HEK293 (cell line): ENCODE results near the gene AGPAT1.

ENCODE experiments used
- FEZF1 ChIP-seq: fragments of 450-650 bp; formaldehyde crosslinking; IDR thresholded peaks from 2 replicates; pipeline ENCODE4 v1.5.1; 2016; ENCODE audit warnings: missing biosample characterization, missing genetic modification characterization
- GLIS2 ChIP-seq: fragments of 450-650 bp; formaldehyde crosslinking; IDR thresholded peaks from 2 replicates; pipeline ENCODE4 v1.5.1; 2016; ENCODE audit warnings: missing biosample characterization, missing genetic modification characterization
- IKZF3 ChIP-seq: fragments of 450-650 bp; IDR thresholded peaks from 2 replicates; pipeline ENCODE4 v1.5.0; 2018; ENCODE audit warnings: missing biosample characterization, mild to moderate bottlenecking, missing genetic modification characterization, moderate library complexity
- KLF16 ChIP-seq: fragments of 450-650 bp; formaldehyde crosslinking; IDR thresholded peaks from 2 replicates; pipeline ENCODE4 v1.5.1; 2017; ENCODE audit warnings: missing biosample characterization, missing genetic modification characterization
- KLF8 ChIP-seq: fragments of 450-650 bp; formaldehyde crosslinking; IDR thresholded peaks from 2 replicates; pipeline ENCODE4 v1.5.1; 2016; ENCODE audit warnings: missing biosample characterization, missing genetic modification characterization
- MEIS1 ChIP-seq: sonication (generic); formaldehyde crosslinking; IDR thresholded peaks from 2 replicates; pipeline ENCODE4 v1.8.1; 2022; ENCODE audit warnings: missing genetic modification reagents, mild to moderate bottlenecking, borderline replicate concordance
- OSR2 ChIP-seq: fragments of 450-650 bp; formaldehyde crosslinking; IDR thresholded peaks from 2 replicates; pipeline ENCODE4 v1.5.1; 2016; ENCODE audit warnings: missing biosample characterization, missing genetic modification characterization
- PRDM10 ChIP-seq: fragments of 450-650 bp; formaldehyde crosslinking; IDR thresholded peaks from 2 replicates; pipeline ENCODE4 v1.5.1; 2016; ENCODE audit warnings: missing biosample characterization, missing genetic modification characterization
- SETDB1 ChIP-seq: IDR thresholded peaks from one replicate; pipeline ENCODE4 v1.6.1; 2017; ENCODE audit warnings: mild to moderate bottlenecking, low read length, moderate library complexity, mixed read lengths; ENCODE audit not compliant: insufficient read length
- SP3 ChIP-seq: fragments of 450-650 bp; formaldehyde crosslinking; IDR thresholded peaks from 2 replicates; pipeline ENCODE4 v1.5.1; 2016; ENCODE audit warnings: missing biosample characterization, missing genetic modification characterization
- ZBTB21 ChIP-seq: fragments of 450-650 bp; formaldehyde crosslinking; IDR thresholded peaks from 2 replicates; pipeline ENCODE4 v1.5.1; 2017; ENCODE audit warnings: missing biosample characterization, missing genetic modification characterization
- ZFHX2 ChIP-seq: fragments of 450-650 bp; formaldehyde crosslinking; conservative IDR thresholded peaks from 2 replicates; pipeline ENCODE4 v1.5.1; 2016; ENCODE audit warnings: missing biosample characterization, missing genetic modification characterization
- ZNF121 ChIP-seq: fragments of 450-650 bp; formaldehyde crosslinking; IDR thresholded peaks from 2 replicates; pipeline ENCODE4 v1.5.1; 2016; ENCODE audit warnings: missing biosample characterization, missing genetic modification characterization
- ZNF133 ChIP-seq: fragments of 450-650 bp; formaldehyde crosslinking; IDR thresholded peaks from 2 replicates; pipeline ENCODE4 v1.5.1; 2016; ENCODE audit warnings: missing biosample characterization, missing genetic modification characterization
- ZNF140 ChIP-seq: fragments of 450-650 bp; formaldehyde crosslinking; IDR thresholded peaks from 2 replicates; pipeline ENCODE4 v1.5.1; 2016; ENCODE audit warnings: missing biosample characterization, missing genetic modification characterization
- ZNF18 ChIP-seq: fragments of 450-650 bp; formaldehyde crosslinking; IDR thresholded peaks from 2 replicates; pipeline ENCODE4 v1.5.1; 2016; ENCODE audit warnings: missing biosample characterization, missing genetic modification characterization
- ZNF184 ChIP-seq: fragments of 450-650 bp; IDR thresholded peaks from 2 replicates; pipeline ENCODE4 v1.5.1; 2018; ENCODE audit warnings: missing biosample characterization, mild to moderate bottlenecking, missing genetic modification characterization
- ZNF202 ChIP-seq: fragments of 450-650 bp; formaldehyde crosslinking; IDR thresholded peaks from 2 replicates; pipeline ENCODE4 v1.5.1; 2016; ENCODE audit warnings: missing biosample characterization, missing genetic modification characterization, borderline replicate concordance
- ZNF274 ChIP-seq, 2 experiments: fragments of 200-500 bp in 1 of 2; fragments of 450-650 bp in 1 of 2; sonication (Bioruptor generic) in 1 of 2; formaldehyde crosslinking in 1 of 2; IDR thresholded peaks; 2 replicates each; pipeline versions ENCODE4 v1.5.1 to v1.6.1; 2014 to 2016; ENCODE audit warnings: borderline replicate concordance in 1 of 2, inconsistent platforms in 1 of 2, low read length in 1 of 2, missing biosample characterization in 1 of 2, missing genetic modification characterization in 1 of 2
- ZNF335 ChIP-seq: fragments of 450-650 bp; formaldehyde crosslinking; conservative IDR thresholded peaks from 2 replicates; pipeline ENCODE4 v1.5.1; 2016; ENCODE audit warnings: missing biosample characterization, missing genetic modification characterization
- ZNF37A ChIP-seq: fragments of 450-650 bp; IDR thresholded peaks from 2 replicates; pipeline ENCODE4 v1.5.1; 2018; ENCODE audit warnings: missing biosample characterization, missing genetic modification characterization
- ZNF404 ChIP-seq: fragments of 450-650 bp; formaldehyde crosslinking; IDR thresholded peaks from 2 replicates; pipeline ENCODE4 v1.5.1; 2017; ENCODE audit warnings: missing biosample characterization, missing genetic modification characterization
- ZNF423 ChIP-seq: fragments of 450-650 bp; formaldehyde crosslinking; IDR thresholded peaks from 2 replicates; pipeline ENCODE4 v1.5.1; 2016; ENCODE audit warnings: missing biosample characterization, missing genetic modification characterization
- ZNF449 ChIP-seq: fragments of 450-650 bp; formaldehyde crosslinking; IDR thresholded peaks from 2 replicates; pipeline ENCODE4 v1.5.1; 2017; ENCODE audit warnings: missing biosample characterization, mild to moderate bottlenecking, missing genetic modification characterization, moderate library complexity
- ZNF488 ChIP-seq: fragments of 450-650 bp; formaldehyde crosslinking; IDR thresholded peaks from 2 replicates; pipeline ENCODE4 v1.5.1; 2016; ENCODE audit warnings: missing biosample characterization, missing genetic modification characterization
- ZNF529 ChIP-seq: fragments of 450-650 bp; formaldehyde crosslinking; IDR thresholded peaks from 2 replicates; pipeline ENCODE4 v1.5.1; 2017; ENCODE audit warnings: missing genetic modification characterization, missing biosample characterization; ENCODE audit not compliant: insufficient replicate concordance
- ZNF560 ChIP-seq: fragments of 450-650 bp; formaldehyde crosslinking; IDR thresholded peaks from 2 replicates; pipeline ENCODE4 v1.5.1; 2017; ENCODE audit warnings: missing biosample characterization, missing genetic modification characterization, borderline replicate concordance
- ZNF571 ChIP-seq: fragments of 450-650 bp; formaldehyde crosslinking; IDR thresholded peaks from 2 replicates; pipeline ENCODE4 v1.5.0; 2017; ENCODE audit warnings: missing biosample characterization, missing genetic modification characterization
- ZNF585B ChIP-seq: fragments of 450-650 bp; formaldehyde crosslinking; IDR thresholded peaks from 2 replicates; pipeline ENCODE4 v1.5.1; 2016; ENCODE audit warnings: missing biosample characterization, missing genetic modification characterization
- ZNF621 ChIP-seq: fragments of 450-650 bp; formaldehyde crosslinking; IDR thresholded peaks from 2 replicates; pipeline ENCODE4 v1.5.1; 2017; ENCODE audit warnings: missing biosample characterization, missing genetic modification characterization
- ZNF624 ChIP-seq: fragments of 450-650 bp; formaldehyde crosslinking; IDR thresholded peaks from 2 replicates; pipeline ENCODE4 v1.5.1; 2017; ENCODE audit warnings: missing biosample characterization, missing genetic modification characterization
- ZNF626 ChIP-seq: fragments of 450-650 bp; sonication (Bioruptor Pico); formaldehyde crosslinking; IDR thresholded peaks from 2 replicates; pipeline ENCODE4 v1.5.1; 2018; ENCODE audit warnings: missing biosample characterization, missing genetic modification characterization, inconsistent platforms
- ZNF777 ChIP-seq: fragments of 450-650 bp; formaldehyde crosslinking; IDR thresholded peaks from 2 replicates; pipeline ENCODE4 v1.5.1; 2017; ENCODE audit warnings: missing biosample characterization, missing genetic modification characterization, borderline replicate concordance
- ZNF837 ChIP-seq: fragments of 450-650 bp; formaldehyde crosslinking; IDR thresholded peaks from 2 replicates; pipeline ENCODE4 v1.5.1; 2016; ENCODE audit warnings: missing biosample characterization, missing genetic modification characterization

Gene AGPAT1

GRCh38 chr6:32203426-32204267 lies 27.8 kb upstream of the AGPAT1 start (continued):
- no peak for TF ChIP-seq SETDB1
- no peak for TF ChIP-seq GLIS2 (tag by site-specific recombination)
- 0 out of 2 replicates have a peak, but pooled peaks have one; percentile 8 for TF ChIP-seq PRDM10 (tag by site-specific recombination)
- TF ChIP-seq SP3 (tag by site-specific recombination) = no peak
- no peak for TF ChIP-seq ZNF529 (tag by site-specific recombination)
- TF ChIP-seq ZNF777 = no peak
- no peak for TF ChIP-seq IKZF3 (tag by site-specific recombination)
- TF ChIP-seq ZNF202 = no peak
- no peak for TF ChIP-seq ZNF621 (tag by site-specific recombination)
- TF ChIP-seq ZNF449 (tag by site-specific recombination) = no peak
- TF ChIP-seq ZNF184 (tag by site-specific recombination) = no peak
- TF ChIP-seq KLF8 (tag by site-specific recombination) = no peak
- TF ChIP-seq FEZF1 (tag by site-specific recombination) = peak; percentile 72
- no peak for TF ChIP-seq ZNF560 (tag by site-specific recombination)
- TF ChIP-seq ZNF423 (tag by site-specific recombination) = peak; percentile 76
- no peak for TF ChIP-seq MEIS1 (CRISPR knock-in tag)
- TF ChIP-seq ZNF585B (tag by site-specific recombination) = no peak
- no peak for TF ChIP-seq ZNF37A (tag by site-specific recombination)
- TF ChIP-seq ZNF837 (tag by site-specific recombination) = no peak
- no peak for TF ChIP-seq ZNF488 (tag by site-specific recombination)
- TF ChIP-seq ZNF121 (tag by site-specific recombination) = no peak
- no peak for TF ChIP-seq ZNF626 (tag by site-specific recombination)
- no peak for TF ChIP-seq ZNF140 (tag by site-specific recombination)
- TF ChIP-seq ZNF571 (tag by site-specific recombination) = no peak
- TF ChIP-seq ZNF18 (tag by site-specific recombination) = no peak
- no peak for TF ChIP-seq ZFHX2 (tag by site-specific recombination)
- TF ChIP-seq ZNF335 (tag by site-specific recombination) = no peak
- no peak for TF ChIP-seq KLF16 (tag by site-specific recombination)
- TF ChIP-seq ZNF404 (tag by site-specific recombination) = no peak
- TF ChIP-seq ZNF624 (tag by site-specific recombination) = no peak
- no peak for TF ChIP-seq ZBTB21 (tag by site-specific recombination)
- no peak for TF ChIP-seq ZNF274 (IDR thresholded peaks at IDR 0.05; ENCODE audit: low read length)
- no peak for TF ChIP-seq ZNF274 (tag by site-specific recombination; IDR thresholded peaks at IDR 0.05; ENCODE audit: borderline replicate concordance)
- TF ChIP-seq ZNF133 = no peak
- TF ChIP-seq OSR2 (tag by site-specific recombination) = 0 out of 2 replicates have a peak, but pooled peaks have one; percentile 40
